Skeletal muscle tissue (tissue), 4 donors: ENCODE data around the gene EVI5. TPM values are rescaled to one million over a fixed set of nuclear protein-coding genes. Genes with fewer than 3 reads are reported as not detected.

ENCODE experiments used
- H3K27ac ChIP-seq: one replicate; pipeline ENCODE4 v1.7.0; 2013; ENCODE audit warnings: mild to moderate bottlenecking, low read depth, low read length, inconsistent platforms
- H3K27me3 ChIP-seq, 3 donors: one replicate each; pipeline ENCODE4 v1.7.0; 2013; ENCODE audit warnings: low read length in 3 of 3; ENCODE audit not compliant: control insufficient read depth in 3 of 3, insufficient read depth in 3 of 3
- H3K36me3 ChIP-seq, 3 donors: one replicate each; pipeline ENCODE4 v1.7.0; 2013; ENCODE audit warnings: low read length in 3 of 3; ENCODE audit not compliant: control insufficient read depth in 3 of 3, insufficient read depth in 3 of 3
- H3K4me1 ChIP-seq, 3 donors: one replicate each; pipeline ENCODE4 v1.7.0; 2013; ENCODE audit warnings: low read length in 3 of 3, mild to moderate bottlenecking in 3 of 3; ENCODE audit not compliant: control insufficient read depth in 3 of 3, insufficient read depth in 3 of 3
- H3K4me3 ChIP-seq, 3 donors: one replicate each; pipeline ENCODE4 v1.7.0; 2013; ENCODE audit warnings: low read length in 3 of 3
- H3K9ac ChIP-seq, 3 donors: one replicate each; pipeline ENCODE4 v1.7.0; 2013; ENCODE audit warnings: low read length in 3 of 3, mild to moderate bottlenecking in 3 of 3, moderate library complexity in 2 of 3, low read depth in 1 of 3
- H3K9me3 ChIP-seq, 3 donors: one replicate each; pipeline ENCODE4 v1.7.0; 2013; ENCODE audit warnings: low read length in 3 of 3; ENCODE audit not compliant: control insufficient read depth in 3 of 3
- total RNA-seq: library from RNA; depleted of rRNA; stranded (reverse); fragments of >200 nt; gene quantifications from one replicate; pipeline ENCODE4 v1.2.3, GENCODE V29; 2014
- donor health status: Osteomylitis.

EVI5 gene
- total RNA-seq, result 40.7 TPM

GRCh38 chr1:92784639-92785500 is at the start of gene EVI5:
Gene EVI5 (minus strand): TSS chr1:92785108. CDS start chr1:92736546, 48,562 bp downstream.
- Histone ChIP-seq H3K27me3 (no peaks in the 10 kb centered on the region), H3K4me1 (peaks cover 5 to 8% (median 6%) of the 10 kb centered on the region in 3 donors), H3K4me3 (peak within 1 kb of the TSS; percentile 76 to 89 (median 82))

GRCh38 chr1:92834617-92835016 is 49.7 kb upstream of the EVI5 start:
- peak overlapping the region in 1 of 3 donors; percentile 96 for H3K9ac ChIP-seq
- no peak overlapping the region for H3K27ac ChIP-seq
- H3K27me3 ChIP-seq, result no peaks in the 10 kb centered on the region
- H3K4me3 ChIP-seq, result no peak overlapping the region
- H3K36me3 ChIP-seq, result peaks cover 19 to 58% (median 48%) of the 10 kb centered on the region in 3 donors
- H3K9me3 ChIP-seq, result no peaks in the 10 kb centered on the region
- H3K4me1 ChIP-seq, result peaks cover 18 to 28% (median 27%) of the 10 kb centered on the region in 3 donors

More at GRCh38 chr1:92784639-92785500, at the start of gene EVI5:
- Histone ChIP-seq H3K27ac (peak within 1 kb of the TSS; percentile 93), H3K9ac (peak within 1 kb of the TSS; percentile 80 to 89 (median 88)), H3K36me3 (no peaks in the 10 kb centered on the region), H3K9me3 (no peaks in the 10 kb centered on the region)

GRCh38 chr1:92833840-92834239 is 48.9 kb upstream of the EVI5 start:
- peaks cover 18 to 28% (median 23%) of the 10 kb centered on the region in 3 donors for H3K4me1 ChIP-seq
- H3K9me3 ChIP-seq, result no peaks in the 10 kb centered on the region
- H3K9ac ChIP-seq, result peak overlapping the region; percentile 96 to 99 (median 98)
- no peaks in the 10 kb centered on the region for H3K27me3 ChIP-seq
- peaks cover 19 to 51% (median 45%) of the 10 kb centered on the region in 3 donors for H3K36me3 ChIP-seq
- H3K27ac ChIP-seq, result peak overlapping the region; percentile 51
- H3K4me3 ChIP-seq, result peak overlapping the region in 2 of 3 donors; percentile 8 to 96

- peak overlapping the region; percentile 87 for H3K27ac ChIP-seq
- H3K4me3 ChIP-seq, result peak overlapping the region; percentile 96 to 100 (median 98)
- H3K36me3 ChIP-seq, result peaks cover 11 to 39% (median 33%) of the 10 kb centered on the region in 3 donors
- no peaks in the 10 kb centered on the region for H3K9me3 ChIP-seq
- H3K9ac ChIP-seq, result peak overlapping the region; percentile 96 to 99 (median 98)
- H3K4me1 ChIP-seq, result peaks cover 16 to 28% (median 23%) of the 10 kb centered on the region in 3 donors
- no peaks in the 10 kb centered on the region for H3K27me3 ChIP-seq
Observed at GRCh38 chr1:92832537-92833114, 47.7 kb upstream of the EVI5 start.

- Histone ChIP-seq H3K27me3 (no peaks in the 10 kb centered on the region), H3K4me3 (peak within 1 kb of the TSS; percentile 96 to 100 (median 98)), H3K27ac (peak within 1 kb of the TSS; percentile 87), H3K9ac (peak within 1 kb of the TSS; percentile 96 to 99 (median 98)), H3K9me3 (no peaks in the 10 kb centered on the region), H3K4me1 (peaks cover 16 to 28% (median 23%) of the 10 kb centered on the region in 3 donors), H3K36me3 (peaks cover 10 to 32% (median 27%) of the 10 kb centered on the region in 3 donors)
Observed at GRCh38 chr1:92831762-92832536, 47.0 kb upstream of the EVI5 start, which contains the start of gene RPL5. Gene RPL5 (plus strand): TSS chr1:92832040. CDS start chr1:92832115, 75 bp downstream.

GRCh38 chr1:92831368-92831761 is 46.5 kb upstream of the EVI5 start:
- Histone ChIP-seq H3K4me1 (peaks cover 16 to 27% (median 23%) of the 10 kb centered on the region in 3 donors), H3K27me3 (no peaks in the 10 kb centered on the region), H3K9me3 (no peaks in the 10 kb centered on the region), H3K27ac (no peak overlapping the region), H3K4me3 (peak overlapping the region; percentile 96 to 100 (median 98)), H3K36me3 (peaks cover 10 to 27% (median 24%) of the 10 kb centered on the region in 3 donors), H3K9ac (peak overlapping the region in 2 of 3 donors; percentile 20 to 98)

GRCh38 chr1:92826792-92827191 is 41.9 kb upstream of the EVI5 start:
- no peaks in the 10 kb centered on the region for H3K27me3 ChIP-seq
- no peak overlapping the region for H3K9ac ChIP-seq
- H3K4me3 ChIP-seq, result no peak overlapping the region
- H3K9me3 ChIP-seq, result no peaks in the 10 kb centered on the region
- no peaks in the 10 kb centered on the region for H3K36me3 ChIP-seq
- no peak overlapping the region for H3K27ac ChIP-seq
- H3K4me1 ChIP-seq, result no peaks in the 10 kb centered on the region

- Histone ChIP-seq H3K9ac (no peak overlapping the region), H3K4me1 (no peaks in the 10 kb centered on the region), H3K27me3 (no peaks in the 10 kb centered on the region), H3K4me3 (no peak overlapping the region), H3K27ac (no peak overlapping the region), H3K36me3 (no peaks in the 10 kb centered on the region), H3K9me3 (no peaks in the 10 kb centered on the region)
Observed at GRCh38 chr1:92822879-92823278, 38.0 kb upstream of the EVI5 start.

GRCh38 chr1:92820551-92820950 is 35.6 kb upstream of the EVI5 start:
- H3K27me3 ChIP-seq, result peaks cover 0 to 3% (median 0%) of the 10 kb centered on the region in 3 donors

More at GRCh38 chr1:92820551-92820950, 35.6 kb upstream of the EVI5 start:
- H3K4me3 ChIP-seq, result no peak overlapping the region
- H3K4me1 ChIP-seq, result no peaks in the 10 kb centered on the region
- no peak overlapping the region for H3K27ac ChIP-seq
- H3K36me3 ChIP-seq, result no peaks in the 10 kb centered on the region
- H3K9me3 ChIP-seq, result no peaks in the 10 kb centered on the region
- no peak overlapping the region for H3K9ac ChIP-seq
